Hepatocyte (in vitro differentiated cells): ENCODE data around the gene KATNB1. TPM values are rescaled to one million over a fixed set of nuclear protein-coding genes. Genes with fewer than 3 reads are reported as not detected.

ENCODE experiments used
- DNase-seq: peaks from one replicate; pipeline ENCODE4 v3.0.0-alpha.2; 2016; ENCODE audit warnings: low spot score
- H2AFZ ChIP-seq: fragments of 200-600 bp; sonication (generic); 2 replicates; pipeline ENCODE4 v1.6.0; 2016; ENCODE audit warnings: antibody characterized with exemption, mild to moderate bottlenecking
- H3K27ac ChIP-seq: fragments of 200-600 bp; sonication (generic); 2 replicates; pipeline ENCODE4 v1.5.1; 2016; ENCODE audit warnings: mild to moderate bottlenecking
- H3K27me3 ChIP-seq: fragments of 200-600 bp; sonication (generic); 2 replicates; pipeline ENCODE4 v1.6.1; 2016
- H3K36me3 ChIP-seq: fragments of 200-600 bp; sonication (generic); replicated peaks from 2 replicates; pipeline ENCODE4 v1.5.1; 2016; ENCODE audit warnings: low read depth; ENCODE audit not compliant: insufficient read depth
- H3K4me1 ChIP-seq: fragments of 200-600 bp; sonication (generic); 2 replicates; pipeline ENCODE4 v1.5.1; 2016; ENCODE audit warnings: mild to moderate bottlenecking, moderate library complexity; ENCODE audit not compliant: insufficient read depth
- H3K4me2 ChIP-seq: fragments of 200-600 bp; sonication (generic); 2 replicates; pipeline ENCODE4 v1.6.0; 2016
- H3K4me3 ChIP-seq: fragments of 200-600 bp; sonication (generic); 2 replicates; pipeline ENCODE4 v1.5.1; 2016; ENCODE audit warnings: mild to moderate bottlenecking
- H3K79me2 ChIP-seq: fragments of 200-600 bp; sonication (generic); 2 replicates; pipeline ENCODE4 v1.6.0; 2017; ENCODE audit warnings: mild to moderate bottlenecking
- H3K9me2 ChIP-seq: fragments of 200-600 bp; sonication (generic); replicated peaks from 2 replicates; pipeline ENCODE4 v1.6.0; 2017; ENCODE audit warnings: mild to moderate bottlenecking; ENCODE audit not compliant: insufficient read depth
- H3K9me3 ChIP-seq: fragments of 200-600 bp; sonication (generic); 2 replicates; pipeline ENCODE4 v1.5.1; 2016; ENCODE audit warnings: low read depth, mild to moderate bottlenecking
- H4K20me1 ChIP-seq: fragments of 200-600 bp; sonication (generic); 2 replicates; pipeline ENCODE4 v1.6.0; 2016; ENCODE audit warnings: mild to moderate bottlenecking; ENCODE audit not compliant: insufficient read depth, poor library complexity, severe bottlenecking
- CTCF ChIP-seq: fragments of 200-600 bp; sonication (generic); IDR thresholded peaks from 2 replicates; pipeline ENCODE4 v1.5.1; 2016; ENCODE audit warnings: antibody characterized with exemption, mild to moderate bottlenecking; ENCODE audit not compliant: poor library complexity
- EZH2 ChIP-seq: fragments of 200-600 bp; sonication (generic); IDR thresholded peaks from 2 replicates; pipeline ENCODE4 v1.6.1; 2016; ENCODE audit warnings: antibody characterized with exemption, mild to moderate bottlenecking, borderline replicate concordance
- EZH2phosphoT487 ChIP-seq: fragments of 200-600 bp; sonication (generic); IDR thresholded peaks from one replicate; pipeline ENCODE4 v1.6.1; 2018; ENCODE audit warnings: antibody characterized with exemption, mild to moderate bottlenecking, low read depth, moderate library complexity; ENCODE audit not compliant: unreplicated experiment, severe bottlenecking
- WGBS: methylation state at CpG from one replicate; pipeline ENCODE4 v1.1.6; 2016; ENCODE audit warnings: low lambda C conversion rate; ENCODE audit errors: missing lambda C conversion rate; 5-methylcytosine and 5-hydroxymethylcytosine counted together
- polyA plus RNA-seq: library from polyadenylated mRNA; unstranded; fragments of >200 nt; fragmentation: Nextera tagmentation; extraction: Ambion mirVana; gene quantifications from 2 replicates; pipeline ENCODE4 v1.2.1, GENCODE V29; 2016
- total RNA-seq: library from RNA; depleted of rRNA; stranded (reverse); fragments of >200 nt; gene quantifications from 2 replicates; pipeline ENCODE4 v1.2.3, GENCODE V29; 2014

The KATNB1 gene
- total and polyA plus RNA-seq, 2 experiments from 2014 or later, result 12.3 to 15.3 TPM

GRCh38 chr16:57797526-57798266 lies 62.1 kb downstream of the KATNB1 start:
- peak; percentile 88 for DNase-seq
- H3K27ac ChIP-seq, result peak overlapping the region; percentile 90
- H3K9me2 ChIP-seq, result no peaks in the 10 kb centered on the region
- no peak overlapping the region for H3K4me3 ChIP-seq
- peaks cover 54% of the 10 kb centered on the region for H3K4me1 ChIP-seq
- H2AFZ ChIP-seq, result no peak overlapping the region
- H3K4me2 ChIP-seq, result peak overlapping the region; percentile 90
- no peaks in the 10 kb centered on the region for H3K9me3 ChIP-seq
- 35% methylated on average over 27 of the region's 42 CpGs for WGBS
- TF ChIP-seq EZH2, result no peak
- no peak for TF ChIP-seq EZH2phosphoT487
- TF ChIP-seq CTCF, result no peak
- no peaks in the 10 kb centered on the region for H3K27me3 ChIP-seq
- H3K79me2 ChIP-seq, result peaks cover 57% of the 10 kb centered on the region
- no peaks in the 10 kb centered on the region for H3K36me3 ChIP-seq
- H4K20me1 ChIP-seq, result no peaks in the 10 kb centered on the region

DNA sequence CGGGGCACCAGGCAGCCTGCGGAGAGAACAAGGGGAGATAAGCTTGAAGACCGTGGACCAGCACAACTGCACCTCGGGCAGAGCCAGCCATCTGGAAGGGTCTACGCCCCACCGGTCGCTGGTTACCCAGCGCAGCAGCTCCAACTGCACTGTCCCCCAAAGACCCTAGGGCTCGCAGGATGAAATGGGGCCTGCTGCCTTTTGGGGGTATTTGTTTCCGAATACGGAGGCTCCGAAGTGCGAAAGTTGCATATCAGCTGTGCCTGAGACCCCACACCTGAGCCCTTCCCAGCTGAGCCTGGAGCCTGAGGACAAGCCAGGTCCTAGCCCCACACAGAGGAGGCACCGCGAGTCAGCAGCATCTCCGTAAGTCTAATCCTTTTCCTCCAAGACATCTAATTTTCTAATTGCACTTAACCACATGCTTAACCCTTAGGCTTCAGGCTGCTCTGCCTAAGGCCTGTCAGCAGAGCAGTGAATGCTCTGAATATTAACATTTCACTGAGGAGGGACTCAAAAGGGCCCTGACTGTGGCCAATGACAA lies 62.8 kb downstream of the KATNB1 start:
- H3K27me3 ChIP-seq, result no peaks in the 10 kb centered on the region
- H3K79me2 ChIP-seq, result peaks cover 57% of the 10 kb centered on the region
- peak overlapping the region; percentile 90 for H3K4me2 ChIP-seq
- H3K36me3 ChIP-seq, result no peaks in the 10 kb centered on the region
- H4K20me1 ChIP-seq, result no peaks in the 10 kb centered on the region
- peaks cover 61% of the 10 kb centered on the region for H3K4me1 ChIP-seq
- H2AFZ ChIP-seq, result no peak overlapping the region
- WGBS, result 70% methylated on average over 12 of the region's 16 CpGs
- no peak for TF ChIP-seq CTCF
- no peak for TF ChIP-seq EZH2phosphoT487
- no peak for TF ChIP-seq EZH2
- DNase-seq, result no peak
- H3K4me3 ChIP-seq, result no peak overlapping the region
- H3K9me2 ChIP-seq, result no peaks in the 10 kb centered on the region
- H3K9me3 ChIP-seq, result no peaks in the 10 kb centered on the region
- H3K27ac ChIP-seq, result peak overlapping the region; percentile 90

GRCh38 chr16:57798953-57799599 lies 63.5 kb downstream of the KATNB1 start:
- Histone ChIP-seq H3K36me3 (no peaks in the 10 kb centered on the region), H3K4me3 (no peak overlapping the region), H3K27me3 (no peaks in the 10 kb centered on the region), H3K9me2 (no peaks in the 10 kb centered on the region), H3K79me2 (peaks cover 57% of the 10 kb centered on the region), H2AFZ (no peak overlapping the region), H3K4me2 (peak overlapping the region; percentile 90), H3K9me3 (no peaks in the 10 kb centered on the region), H4K20me1 (no peaks in the 10 kb centered on the region), H3K27ac (peak overlapping the region; percentile 90), H3K4me1 (peaks cover 68% of the 10 kb centered on the region)
- 85% methylated on average over 6 of the region's 6 CpGs for WGBS
- TF ChIP-seq EZH2phosphoT487 (no peak), CTCF (no peak), EZH2 (no peak)
- DNase-seq, result no peak
